A549 (cell line): ENCODE data around the gene CASQ1. TPM values are rescaled to one million over a fixed set of nuclear protein-coding genes. Genes with fewer than 3 reads are reported as not detected.

ENCODE experiments used
- ATAC-seq, 2 experiments: fragments of 200-7000 bp in 1 of 2; fragments of >200 bp in 1 of 2; cut with Nextera tagmentation in 1 of 2; cut with Tn5 transposase in 1 of 2; 3 replicates each; pipeline versions ENCODE4 v1.8.0 to v1.9.1; 2018 to 2020; ENCODE audit warnings: mild to moderate bottlenecking in 1 of 2, moderate library complexity in 1 of 2
- CTCF ChIA-PET: fragments of 300-600 bp; sonication (Branson Sonifier 250); formaldehyde crosslinking; extraction: SDS; loops from one replicate; lab custom pipeline; 2021; ENCODE audit warnings: antibody characterized with exemption, inconsistent platforms; lab: Yijun Ruan, JAX
- POLR2A ChIA-PET: fragments of 350-600 bp; formaldehyde crosslinking; extraction: SDS; loops from one replicate; lab custom pipeline; 2021; ENCODE audit warnings: antibody characterized with exemption, inconsistent platforms; lab: Yijun Ruan, JAX
- DNase-seq, 2 experiments: peaks; one replicate each; pipeline versions ENCODE4 v3.0.0 to v3.0.0-alpha.2; 2011 to 2016; ENCODE audit warnings: low read depth in 1 of 2, low spot score in 1 of 2
- FAIRE-seq: peaks from 2 replicates; lab custom pipeline; 2011; peaks lifted over from hg19 to GRCh38; lab: Jason Lieb, UNC
- H3K27ac ChIP-seq, 2 experiments: fragments of >200 bp; sonication (Bioruptor Twin); formaldehyde crosslinking; 3 replicates each; pipeline ENCODE4 v1.5.1; 2016 to 2017
- H3K4me1 ChIP-seq: fragments of >200 bp; sonication (Bioruptor Twin); formaldehyde crosslinking; 3 replicates; pipeline ENCODE4 v1.6.1; 2016
- H3K4me2 ChIP-seq: fragments of >200 bp; sonication (Bioruptor Twin); formaldehyde crosslinking; 3 replicates; pipeline ENCODE4 v1.6.1; 2016
- H3K4me3 ChIP-seq: fragments of >200 bp; sonication (Bioruptor Twin); formaldehyde crosslinking; 3 replicates; pipeline ENCODE4 v1.5.1; 2016
- H3K9me3 ChIP-seq: fragments of >200 bp; sonication (Bioruptor Twin); formaldehyde crosslinking; 3 replicates; pipeline ENCODE4 v1.6.1; 2016
- ATOH8 ChIP-seq: fragments of 250-450 bp; sonication (Bioruptor Pico); IDR thresholded peaks from 2 replicates; pipeline ENCODE4 v1.5.0; 2020; ENCODE audit warnings: low read depth, mild to moderate bottlenecking, moderate library complexity
- CBX2 ChIP-seq: fragments of 200-600 bp; sonication (generic); IDR thresholded peaks from 2 replicates; pipeline ENCODE4 v1.6.1; 2016; ENCODE audit warnings: low read depth, mild to moderate bottlenecking, borderline replicate concordance
- EHMT2 ChIP-seq: fragments of 200-600 bp; sonication (generic); IDR thresholded peaks from 2 replicates; pipeline ENCODE4 v1.6.1; 2016; ENCODE audit warnings: antibody characterized with exemption, low read depth, mild to moderate bottlenecking, moderate library complexity
- ELK1 ChIP-seq: fragments of 150-350 bp; IDR thresholded peaks from 2 replicates; pipeline ENCODE4 v1.6.1; 2014; ENCODE audit warnings: low read depth, mild to moderate bottlenecking, low read length
- FOSL2 ChIP-seq, 2 experiments: fragments of 450-650 bp in 1 of 2; fragments of >200 bp in 1 of 2; sonication (Bioruptor Twin) in 1 of 2; formaldehyde crosslinking; IDR thresholded peaks; 2 replicates each; pipeline versions ENCODE4 v1.5.0 to v1.6.1; 2016 to 2020; ENCODE audit warnings: mild to moderate bottlenecking in 1 of 2, moderate library complexity in 1 of 2
- FOXS1 ChIP-seq: fragments of 250-450 bp; sonication (Bioruptor Pico); IDR thresholded peaks from 2 replicates; pipeline ENCODE4 v1.5.0; 2020; ENCODE audit warnings: mild to moderate bottlenecking, moderate library complexity
- HDAC2 ChIP-seq: fragments of 200-600 bp; sonication (generic); IDR thresholded peaks from 2 replicates; pipeline ENCODE4 v1.6.1; 2016
- HES2 ChIP-seq: fragments of >200 bp; sonication (Bioruptor Twin); formaldehyde crosslinking; IDR thresholded peaks from 2 replicates; pipeline ENCODE4 v1.6.1; 2016
- JUN ChIP-seq, 2 experiments: fragments of >200 bp; sonication (Bioruptor Twin); formaldehyde crosslinking; IDR thresholded peaks; 2 replicates in 1 of 2; 3 replicates in 1 of 2; pipeline ENCODE4 v1.6.1; 2016 to 2017
- KDM1A ChIP-seq: fragments of 200-600 bp; sonication (generic); IDR thresholded peaks from 2 replicates; pipeline ENCODE4 v1.6.1; 2016; ENCODE audit warnings: low read depth, mild to moderate bottlenecking
- NFE2L2 ChIP-seq: fragments of 150-350 bp; conservative IDR thresholded peaks from 2 replicates; pipeline ENCODE4 v1.6.1; 2014; ENCODE audit warnings: low read length
- RFX5 ChIP-seq: fragments of 450-650 bp; IDR thresholded peaks from 2 replicates; pipeline ENCODE4 v1.7.1; 2014; ENCODE audit warnings: antibody characterized with exemption, mild to moderate bottlenecking, moderate library complexity
- RNF2 ChIP-seq: fragments of 200-600 bp; sonication (generic); IDR thresholded peaks from 2 replicates; pipeline ENCODE4 v1.6.1; 2016; ENCODE audit warnings: low read depth, mild to moderate bottlenecking, antibody characterized with exemption, moderate library complexity, borderline replicate concordance
- SREBF2 ChIP-seq: fragments of 450-650 bp; IDR thresholded peaks from 2 replicates; pipeline ENCODE4 v1.6.1; 2014; ENCODE audit warnings: mild to moderate bottlenecking, moderate library complexity
- ZC3H11A ChIP-seq: fragments of 450-650 bp; IDR thresholded peaks from 2 replicates; pipeline ENCODE4 v1.6.1; 2014; ENCODE audit warnings: antibody characterized with exemption, mild to moderate bottlenecking
- ZFP36 ChIP-seq: fragments of 450-650 bp; IDR thresholded peaks from 2 replicates; pipeline ENCODE4 v1.6.1; 2014; ENCODE audit warnings: borderline replicate concordance; ENCODE audit not compliant: partially characterized antibody
- ZNF302 ChIP-seq: fragments of 250-450 bp; sonication (Bioruptor Pico); IDR thresholded peaks from 2 replicates; pipeline ENCODE4 v1.9.0; 2021; ENCODE audit warnings: inconsistent platforms, mild to moderate bottlenecking, moderate library complexity
- WGBS: methylation state at CpG from one replicate; pipeline ENCODE4 v1.1.6; 2017; ENCODE audit errors: missing lambda C conversion rate; 5-methylcytosine and 5-hydroxymethylcytosine counted together
- polyA plus RNA-seq, 4 experiments: library from polyadenylated mRNA; depleted of rRNA in 3 of 4; stranded (reverse); fragments of >200 nt; fragmentation: RNase III in 1 of 4; extraction: RNeasy Plus Mini Kit Qiagen cat#74134 plus additional on column Dnase treatment in 1 of 4; gene quantifications; 2 replicates in 3 of 4; 3 replicates in 1 of 4; pipeline ENCODE4 v1.2.3, GENCODE V29; 2011 to 2017
- TF ChIP-seq, protein P1 (sequence below): fragments of >200 bp; sonication (Bioruptor Twin); formaldehyde crosslinking; IDR thresholded peaks from 3 replicates; pipeline ENCODE4 v1.6.1; 2016

The CASQ1 gene
- polyA plus RNA-seq, 2 of the 4 experiments (the other 2 are of a cell fraction): 0.04 to 0.08 TPM

DNA sequence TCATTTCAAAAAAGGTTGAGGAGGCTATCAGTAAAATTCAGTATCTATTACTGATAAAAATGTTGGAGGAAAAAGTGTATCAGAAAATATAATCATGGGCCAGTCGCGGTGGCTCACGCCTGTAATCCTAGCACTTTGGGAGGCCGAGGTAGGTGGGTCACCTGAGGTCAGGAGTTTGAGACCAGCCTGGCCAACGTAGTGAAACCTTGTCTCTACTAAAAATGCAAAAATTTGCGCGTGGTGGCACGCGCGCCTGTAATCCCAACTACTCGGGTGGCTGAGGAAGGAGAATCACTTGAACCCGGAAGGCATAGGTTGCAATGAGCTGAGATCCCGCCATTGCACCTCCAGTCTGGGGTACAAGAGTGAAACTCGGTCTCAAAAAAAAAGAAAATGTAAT is 44.3 kb upstream of the CASQ1 start:
- Histone ChIP-seq H3K4me2 (no peak overlapping the region), H3K27ac (no peak overlapping the region), H3K9me3 (no peaks in the 10 kb centered on the region), H3K4me1 (peaks cover 11% of the 10 kb centered on the region; the same call in 2 of the 3 replicates), H3K4me3 (no peak overlapping the region)
- DNase-seq (no peak), ATAC-seq (no peak), FAIRE-seq (no peak)
- POLR2A ChIA-PET: no interaction called here
- CTCF ChIA-PET: interaction anchor here (0.6 to 2.4 kb wide), 2 partner anchors 16 to 188 kb away, joined by 3 to 7 read pairs; no protein-coding TSS in a partner anchor
- 83% methylated on average over 14 of the region's 14 CpGs for WGBS
- no peak for TF ChIP-seq NFE2L2
- TF ChIP-seq ELK1: no peak
- no peak for TF ChIP-seq HDAC2

- FAIRE-seq: no peak
- Histone ChIP-seq H3K4me2 (no peak overlapping the region), H3K27ac (peak overlapping the region in 1 of 2 experiments; percentile 12; a peak in 1 of 6 replicates), H3K9me3 (no peaks in the 10 kb centered on the region), H3K4me3 (no peak overlapping the region), H3K4me1 (peaks cover 11% of the 10 kb centered on the region; the same call in 2 of the 3 replicates)
- DNase-seq: no peak
- ChIA-PET CTCF (interaction anchor here (0.6 to 2.4 kb wide), 8 partner anchors 11 to 72 kb away, joined by 3 to 10 read pairs (median 7); no protein-coding TSS in a partner anchor), POLR2A (no interaction called here)
- no peak for ATAC-seq
- 91% methylated on average over 3 of the region's 3 CpGs for WGBS
- TF ChIP-seq FOSL2 (IDR thresholded peaks at IDR 0.05): no peak
- TF ChIP-seq FOSL2 (CRISPR knock-in tag; IDR thresholded peaks at IDR 0.05): no peak
- TF ChIP-seq EHMT2: no peak
- TF ChIP-seq SREBF2: no peak
- no peak for TF ChIP-seq ZNF302 (CRISPR knock-in tag)
- no peak for TF ChIP-seq ZFP36
- no peak for TF ChIP-seq KDM1A
- TF ChIP-seq CBX2: no peak
- TF ChIP-seq ZC3H11A: no peak
- no peak for TF ChIP-seq RFX5
- TF ChIP-seq RNF2: no peak
- TF ChIP-seq ATOH8 (CRISPR knock-in tag): no peak
- TF ChIP-seq JUN (IDR thresholded peaks at IDR 0.05): no peak
- no peak for TF ChIP-seq FOXS1 (CRISPR knock-in tag)
These were observed 42.3 kb upstream of the CASQ1 start for GRCh38 chr1:160148121-160148520.

DNA sequence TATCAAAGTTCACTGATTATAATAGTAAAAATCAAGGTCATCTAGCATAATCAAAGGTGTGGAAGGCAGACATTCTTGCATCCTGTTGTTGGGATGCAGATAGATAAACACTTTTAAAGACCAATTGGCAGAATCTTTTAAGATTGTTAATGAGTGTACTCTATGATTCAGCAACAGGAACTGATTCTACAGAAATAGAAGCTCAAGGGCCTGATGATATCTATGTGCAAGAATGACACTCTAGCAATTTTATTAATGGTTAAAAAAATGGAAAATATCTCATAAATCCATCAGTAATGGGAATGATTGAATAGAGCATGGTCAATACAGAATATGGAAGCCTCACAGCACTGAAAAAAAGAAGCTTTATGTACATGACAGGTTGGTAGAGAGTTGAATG is 41.1 kb upstream of the CASQ1 start:
- FAIRE-seq (no peak), DNase-seq (no peak), ATAC-seq (no peak)
- no peak overlapping the region for H3K4me3 ChIP-seq
- TF ChIP-seq HES2 (no peak), RNF2 (no peak)
- TF ChIP-seq, protein P1, sequence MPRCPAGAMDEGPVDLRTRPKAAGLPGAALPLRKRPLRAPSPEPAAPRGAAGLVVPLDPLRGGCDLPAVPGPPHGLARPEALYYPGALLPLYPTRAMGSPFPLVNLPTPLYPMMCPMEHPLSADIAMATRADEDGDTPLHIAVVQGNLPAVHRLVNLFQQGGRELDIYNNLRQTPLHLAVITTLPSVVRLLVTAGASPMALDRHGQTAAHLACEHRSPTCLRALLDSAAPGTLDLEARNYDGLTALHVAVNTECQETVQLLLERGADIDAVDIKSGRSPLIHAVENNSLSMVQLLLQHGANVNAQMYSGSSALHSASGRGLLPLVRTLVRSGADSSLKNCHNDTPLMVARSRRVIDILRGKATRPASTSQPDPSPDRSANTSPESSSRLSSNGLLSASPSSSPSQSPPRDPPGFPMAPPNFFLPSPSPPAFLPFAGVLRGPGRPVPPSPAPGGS: no peak
- peak overlapping the region; percentile 31; the same call in 2 of the 3 replicates for H3K4me2 ChIP-seq
- CTCF ChIA-PET: interaction anchor here (1.3 to 2.4 kb wide), 4 partner anchors 10 to 48 kb away, joined by 3 to 10 read pairs (median 6); no protein-coding TSS in a partner anchor
- POLR2A ChIA-PET: no interaction called here
- peaks cover 11% of the 10 kb centered on the region; the same call in 2 of the 3 replicates for H3K4me1 ChIP-seq
- H3K9me3 ChIP-seq: no peaks in the 10 kb centered on the region
- peak overlapping the region; percentile 19 to 50; a peak in 3 of 6 replicates for H3K27ac ChIP-seq
